ENCODE results near the gene FBXW7. TPM values are rescaled to one million over a fixed set of nuclear protein-coding genes. Genes with fewer than 3 reads are reported as not detected.

FBXW7 gene
- total and polyA plus RNA-seq, 2 donors from 2014 or later, result 5.5 to 64.0 TPM

DNA sequence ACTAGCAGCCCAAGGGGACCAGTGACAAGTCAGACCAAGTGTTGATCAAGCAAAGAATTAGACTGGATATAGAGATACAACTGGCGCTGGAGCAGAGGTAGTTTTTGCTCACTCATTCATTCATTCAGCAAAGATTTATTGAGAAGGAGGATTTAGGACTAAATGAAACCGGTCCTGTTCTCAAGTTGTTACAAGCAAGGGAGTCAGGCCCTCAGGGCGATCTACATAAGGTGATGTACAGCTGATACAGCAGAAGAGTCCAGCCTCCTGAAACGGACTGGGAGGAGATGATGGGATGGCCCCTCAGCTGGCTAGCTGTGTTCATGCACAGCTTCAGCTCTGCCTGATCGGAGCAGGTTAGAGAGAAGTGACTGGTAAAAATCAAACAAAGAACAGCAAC lies 242.4 kb downstream of the FBXW7 start:
- no peaks in the 10 kb centered on the region for H3K9me3 ChIP-seq (ENCODE audit: control insufficient read depth in 2 of 3, insufficient read depth in 1 of 3, low read length in 3 of 3)
- H3K27ac ChIP-seq (ENCODE audit: low read depth in 2 of 2, low read length in 2 of 2), result no peak overlapping the region
- no peaks in the 10 kb centered on the region for H3K36me3 ChIP-seq (ENCODE audit: control insufficient read depth in 2 of 3, insufficient read depth in 3 of 3, low read length in 3 of 3)
- TF ChIP-seq, protein P1, sequence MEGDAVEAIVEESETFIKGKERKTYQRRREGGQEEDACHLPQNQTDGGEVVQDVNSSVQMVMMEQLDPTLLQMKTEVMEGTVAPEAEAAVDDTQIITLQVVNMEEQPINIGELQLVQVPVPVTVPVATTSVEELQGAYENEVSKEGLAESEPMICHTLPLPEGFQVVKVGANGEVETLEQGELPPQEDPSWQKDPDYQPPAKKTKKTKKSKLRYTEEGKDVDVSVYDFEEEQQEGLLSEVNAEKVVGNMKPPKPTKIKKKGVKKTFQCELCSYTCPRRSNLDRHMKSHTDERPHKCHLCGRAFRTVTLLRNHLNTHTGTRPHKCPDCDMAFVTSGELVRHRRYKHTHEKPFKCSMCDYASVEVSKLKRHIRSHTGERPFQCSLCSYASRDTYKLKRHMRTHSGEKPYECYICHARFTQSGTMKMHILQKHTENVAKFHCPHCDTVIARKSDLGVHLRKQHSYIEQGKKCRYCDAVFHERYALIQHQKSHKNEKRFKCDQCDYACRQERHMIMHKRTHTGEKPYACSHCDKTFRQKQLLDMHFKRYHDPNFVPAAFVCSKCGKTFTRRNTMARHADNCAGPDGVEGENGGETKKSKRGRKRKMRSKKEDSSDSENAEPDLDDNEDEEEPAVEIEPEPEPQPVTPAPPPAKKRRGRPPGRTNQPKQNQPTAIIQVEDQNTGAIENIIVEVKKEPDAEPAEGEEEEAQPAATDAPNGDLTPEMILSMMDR (IDR thresholded peaks at IDR 0.05; ENCODE audit: borderline replicate concordance, extremely low read depth, insufficient read depth), result no peak
- no peaks in the 10 kb centered on the region for H3K27me3 ChIP-seq (ENCODE audit: control insufficient read depth, insufficient read depth, low read length)
- no peak overlapping the region for H3K4me3 ChIP-seq (ENCODE audit: low read length in 3 of 3)
- no peak for FAIRE-seq
- no peak for DNase-seq
- H3K9ac ChIP-seq (ENCODE audit: low read length in 3 of 3), result no peak overlapping the region
- no peaks in the 10 kb centered on the region for H3K4me1 ChIP-seq (ENCODE audit: control insufficient read depth in 2 of 3, insufficient read depth in 2 of 3, low read depth in 1 of 3, low read length in 3 of 3)
- intact Hi-C loops (cut with DNase I), result no loop called here

DNA sequence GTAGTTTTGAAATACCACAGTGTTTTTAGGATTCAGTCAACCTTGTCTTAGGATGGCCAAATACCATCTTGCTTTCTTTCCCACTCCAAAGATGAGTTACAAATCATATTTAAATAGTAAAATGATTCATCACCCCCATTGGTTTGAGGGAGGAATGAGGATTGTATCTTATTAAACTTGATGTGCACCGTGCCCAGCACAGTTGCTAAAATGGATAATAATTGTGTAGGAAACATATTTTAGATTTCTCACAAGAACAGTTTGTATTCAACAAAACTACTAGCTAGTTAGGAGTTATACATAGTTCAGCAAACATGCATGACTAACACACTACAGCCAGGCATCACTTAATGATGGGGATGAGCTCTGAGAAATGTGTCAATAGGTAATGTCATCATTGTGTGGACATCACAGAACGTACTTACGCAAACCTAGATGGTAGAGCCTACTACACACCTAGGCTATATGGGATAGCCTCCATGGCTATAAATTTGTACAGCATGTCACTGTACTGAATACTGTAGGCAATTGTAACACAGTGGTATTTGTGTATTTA lies 245.4 kb downstream of the FBXW7 start:
- Histone ChIP-seq H3K27ac (ENCODE audit: low read depth in 2 of 2, low read length in 2 of 2) (no peak overlapping the region), H3K27me3 (ENCODE audit: control insufficient read depth, insufficient read depth, low read length) (no peaks in the 10 kb centered on the region), H3K36me3 (ENCODE audit: control insufficient read depth in 2 of 3, insufficient read depth in 3 of 3, low read length in 3 of 3) (no peaks in the 10 kb centered on the region), H3K4me3 (ENCODE audit: low read length in 3 of 3) (no peak overlapping the region), H3K9ac (ENCODE audit: low read length in 3 of 3) (no peak overlapping the region), H3K4me1 (ENCODE audit: control insufficient read depth in 2 of 3, insufficient read depth in 2 of 3, low read depth in 1 of 3, low read length in 3 of 3) (no peaks in the 10 kb centered on the region), H3K9me3 (ENCODE audit: control insufficient read depth in 2 of 3, insufficient read depth in 1 of 3, low read length in 3 of 3) (no peaks in the 10 kb centered on the region)
- DNase-seq (no peak), FAIRE-seq (no peak)
- TF ChIP-seq, protein P1 (IDR thresholded peaks at IDR 0.05; ENCODE audit: borderline replicate concordance, extremely low read depth, insufficient read depth), result no peak
- intact Hi-C loops (cut with DNase I), result no loop called here

DNA sequence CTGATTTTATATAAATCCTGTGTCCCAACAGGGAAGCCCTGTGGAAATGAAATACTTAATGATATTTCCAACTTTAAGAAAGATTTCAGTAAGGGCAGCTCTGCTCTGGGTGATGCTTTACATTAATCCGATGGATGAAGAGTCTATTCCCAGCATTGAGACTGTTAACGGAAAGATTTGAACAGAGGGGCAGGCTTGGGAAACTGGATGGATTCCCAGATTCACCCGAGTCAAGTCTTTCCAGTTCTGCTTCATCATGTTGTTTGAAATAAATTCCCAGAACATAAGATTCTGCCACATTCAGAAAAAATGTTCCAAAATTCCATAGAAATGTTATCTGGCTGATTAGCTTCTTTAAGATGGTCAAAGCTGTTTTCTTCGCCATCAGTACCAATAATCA lies 246.0 kb downstream of the FBXW7 start:
- no peak for DNase-seq

More for the DNA sequence above, 246.0 kb downstream of the FBXW7 start:
- H3K9ac ChIP-seq (ENCODE audit: low read length in 3 of 3), result no peak overlapping the region
- intact Hi-C loops (cut with DNase I), result no loop called here
- no peaks in the 10 kb centered on the region for H3K9me3 ChIP-seq (ENCODE audit: control insufficient read depth in 2 of 3, insufficient read depth in 1 of 3, low read length in 3 of 3)
- H3K36me3 ChIP-seq (ENCODE audit: control insufficient read depth in 2 of 3, insufficient read depth in 3 of 3, low read length in 3 of 3), result no peaks in the 10 kb centered on the region
- H3K27me3 ChIP-seq (ENCODE audit: control insufficient read depth, insufficient read depth, low read length), result no peaks in the 10 kb centered on the region
- no peak overlapping the region for H3K27ac ChIP-seq (ENCODE audit: low read depth in 2 of 2, low read length in 2 of 2)
- no peak overlapping the region for H3K4me3 ChIP-seq (ENCODE audit: low read length in 3 of 3)
- TF ChIP-seq, protein P1 (IDR thresholded peaks at IDR 0.05; ENCODE audit: borderline replicate concordance, extremely low read depth, insufficient read depth), result no peak
- no peaks in the 10 kb centered on the region for H3K4me1 ChIP-seq (ENCODE audit: control insufficient read depth in 2 of 3, insufficient read depth in 2 of 3, low read depth in 1 of 3, low read length in 3 of 3)
- no peak for FAIRE-seq
